Hepatocyte (in vitro differentiated cells): ENCODE results near the gene ABLIM2.

Experiments used
- EZH2 ChIP-seq: fragments of 200-600 bp; sonication (generic); IDR thresholded peaks from 2 replicates; pipeline ENCODE4 v1.6.1; 2016; ENCODE audit warnings: antibody characterized with exemption, mild to moderate bottlenecking, borderline replicate concordance
- EZH2phosphoT487 ChIP-seq: fragments of 200-600 bp; sonication (generic); IDR thresholded peaks from one replicate; pipeline ENCODE4 v1.6.1; 2018; ENCODE audit warnings: antibody characterized with exemption, mild to moderate bottlenecking, low read depth, moderate library complexity; ENCODE audit not compliant: unreplicated experiment, severe bottlenecking
- TF ChIP-seq, protein P1 (sequence below): fragments of 200-600 bp; sonication (generic); IDR thresholded peaks from 2 replicates; pipeline ENCODE4 v1.5.1; 2016; ENCODE audit warnings: antibody characterized with exemption, mild to moderate bottlenecking; ENCODE audit not compliant: poor library complexity

DNA sequence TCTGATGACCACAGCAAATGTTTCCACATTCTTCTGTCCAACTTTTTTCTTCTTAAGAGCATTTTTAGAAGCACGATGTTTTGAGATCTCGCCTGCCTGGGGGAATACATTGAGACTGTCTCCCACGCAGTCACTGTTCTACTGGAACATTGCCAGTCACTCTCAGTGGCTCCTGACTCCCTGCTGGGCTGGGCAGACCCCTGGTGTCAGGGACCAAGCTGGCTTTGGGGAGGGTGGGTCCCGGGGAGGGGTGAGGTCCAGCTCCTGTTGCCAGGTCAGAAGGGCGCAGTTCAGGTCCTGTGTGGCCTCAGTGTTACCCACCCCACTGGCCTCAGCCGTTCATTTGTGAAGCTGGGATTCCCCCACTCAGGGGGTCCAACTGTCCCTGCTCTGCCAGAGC is 18.9 kb upstream of the ABLIM2 start:
- TF ChIP-seq, protein P1, sequence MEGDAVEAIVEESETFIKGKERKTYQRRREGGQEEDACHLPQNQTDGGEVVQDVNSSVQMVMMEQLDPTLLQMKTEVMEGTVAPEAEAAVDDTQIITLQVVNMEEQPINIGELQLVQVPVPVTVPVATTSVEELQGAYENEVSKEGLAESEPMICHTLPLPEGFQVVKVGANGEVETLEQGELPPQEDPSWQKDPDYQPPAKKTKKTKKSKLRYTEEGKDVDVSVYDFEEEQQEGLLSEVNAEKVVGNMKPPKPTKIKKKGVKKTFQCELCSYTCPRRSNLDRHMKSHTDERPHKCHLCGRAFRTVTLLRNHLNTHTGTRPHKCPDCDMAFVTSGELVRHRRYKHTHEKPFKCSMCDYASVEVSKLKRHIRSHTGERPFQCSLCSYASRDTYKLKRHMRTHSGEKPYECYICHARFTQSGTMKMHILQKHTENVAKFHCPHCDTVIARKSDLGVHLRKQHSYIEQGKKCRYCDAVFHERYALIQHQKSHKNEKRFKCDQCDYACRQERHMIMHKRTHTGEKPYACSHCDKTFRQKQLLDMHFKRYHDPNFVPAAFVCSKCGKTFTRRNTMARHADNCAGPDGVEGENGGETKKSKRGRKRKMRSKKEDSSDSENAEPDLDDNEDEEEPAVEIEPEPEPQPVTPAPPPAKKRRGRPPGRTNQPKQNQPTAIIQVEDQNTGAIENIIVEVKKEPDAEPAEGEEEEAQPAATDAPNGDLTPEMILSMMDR = no peak
- TF ChIP-seq EZH2 = no peak
- no peak for TF ChIP-seq EZH2phosphoT487
